Esophagus muscularis mucosa (tissue), 4 donors: Measurements from ENCODE around the gene CDHR3. TPM values are rescaled to one million over a fixed set of nuclear protein-coding genes. Genes with fewer than 3 reads are reported as not detected.

Source experiments
- DNase-seq: peaks from one replicate; pipeline ENCODE4 v3.0.0-alpha.2; 2017; ENCODE audit errors: extremely low spot score
- H3K27ac ChIP-seq, 4 donors: fragments of 200-600 bp; sonication (generic); replicated peaks in 1 of 4; 1 replicate in 3 of 4; 2 replicates in 1 of 4; pipeline ENCODE4 v1.5.1; 2016 to 2019; ENCODE audit warnings: mild to moderate bottlenecking in 1 of 4
- H3K27me3 ChIP-seq, 4 donors: fragments of 200-600 bp; sonication (generic); one replicate each; pipeline versions ENCODE4 v1.5.1 to v1.6.0; 2016 to 2019
- H3K36me3 ChIP-seq, 4 donors: fragments of 200-600 bp; sonication (generic); one replicate each; pipeline ENCODE4 v1.5.1; 2016 to 2019
- H3K4me1 ChIP-seq, 4 donors: fragments of 200-600 bp; sonication (generic); one replicate each; pipeline ENCODE4 v1.5.1; 2016 to 2019
- H3K4me3 ChIP-seq, 4 donors: fragments of 200-600 bp; sonication (generic); 1 replicate in 2 of 4; 2 replicates in 2 of 4; pipeline ENCODE4 v1.5.1; 2016 to 2019; ENCODE audit warnings: mild to moderate bottlenecking in 4 of 4, moderate library complexity in 1 of 4
- H3K9me3 ChIP-seq, 4 donors: fragments of 200-600 bp; sonication (generic); 1 replicate in 3 of 4; 2 replicates in 1 of 4; pipeline ENCODE4 v1.5.1; 2016 to 2019
- EP300 ChIP-seq: sonication (generic); formaldehyde crosslinking; IDR thresholded peaks from one replicate; pipeline ENCODE4 v1.6.1; 2017; ENCODE audit warnings: antibody characterized with exemption
- POLR2A ChIP-seq: fragments of 450-650 bp; IDR thresholded peaks from one replicate; pipeline ENCODE4 v1.6.1; 2017; ENCODE audit warnings: antibody characterized with exemption, moderate library complexity, mild to moderate bottlenecking, low read depth
- POLR2AphosphoS5 ChIP-seq, 2 donors: sonication (generic); formaldehyde crosslinking; IDR thresholded peaks; one replicate each; pipeline ENCODE4 v1.6.1; 2017; ENCODE audit warnings: antibody characterized with exemption in 2 of 2
- WGBS: methylation state at CpG from one replicate; pipeline ENCODE4 v1.1.5; 2018; 5-methylcytosine and 5-hydroxymethylcytosine counted together
- intact Hi-C: fragments of 100-400 bp; cut with DNase I; formaldehyde crosslinking; loops from one replicate; pipeline ENCODE4 v1.15.1; 2023
- total RNA-seq, 4 donors: library from RNA; depleted of rRNA; stranded (reverse); fragments of >200 nt; gene quantifications; one replicate each; pipeline versions ENCODE4 v1.1.0 to v1.2.1, GENCODE V29; 2016
- TF ChIP-seq, protein P1 (sequence below), 3 experiments: fragments of 200-600 bp in 2 of 3; fragments of 450-650 bp in 1 of 3; sonication (generic) in 2 of 3; IDR thresholded peaks; one replicate each; pipeline ENCODE4 v1.5.1; 2017 to 2019; ENCODE audit warnings: antibody characterized with exemption in 3 of 3, mild to moderate bottlenecking in 2 of 3, moderate library complexity in 1 of 3

CDHR3 gene
- total RNA-seq, 4 donors from 2014 or later = 7.8 to 41.1 (median 21.2) TPM

DNA sequence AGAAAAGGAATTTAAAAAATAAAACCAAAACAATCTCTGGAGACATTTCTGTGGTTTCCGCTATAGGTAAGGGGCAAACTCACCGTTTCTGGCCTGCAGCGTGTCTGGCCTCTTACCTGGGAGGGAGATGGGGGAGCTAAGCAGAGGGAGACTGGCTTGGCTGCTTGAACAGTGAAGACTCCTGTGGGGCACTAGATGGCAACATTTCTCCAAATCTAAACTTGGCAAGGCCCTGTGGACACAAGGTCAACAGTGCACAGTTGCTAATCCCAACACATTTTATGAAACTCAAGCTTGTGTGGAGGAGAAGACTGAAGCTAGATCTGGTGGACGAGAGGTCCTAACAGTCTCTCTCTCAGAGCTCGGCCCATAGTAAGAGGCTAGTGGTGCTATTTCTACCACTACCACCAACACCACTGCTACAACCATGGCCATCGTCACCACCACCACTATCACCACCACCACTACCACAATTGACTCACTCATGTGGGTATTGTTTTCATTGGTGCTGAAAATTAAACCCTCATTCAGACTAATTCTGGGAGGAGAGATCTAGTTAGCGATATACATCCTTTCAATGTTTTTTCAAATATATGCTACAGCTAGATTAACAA is 28.4 kb upstream of the CDHR3 start:
- H3K4me1 ChIP-seq = peaks cover 14 to 37% (median 32%) of the 10 kb centered on the region in 4 donors
- DNase-seq = no peak
- no peaks in the 10 kb centered on the region for H3K27me3 ChIP-seq
- intact Hi-C loops = loop anchor here (2.0 kb wide), 2 partner anchors 74 to 108 kb away; no protein-coding TSS in a partner anchor
- whole genome bisulfite sequencing = 94% methylated on average over 7 of the region's 7 CpGs
- no peaks in the 10 kb centered on the region for H3K36me3 ChIP-seq
- TF ChIP-seq POLR2A = no peak
- TF ChIP-seq POLR2AphosphoS5 (IDR thresholded peaks at IDR 0.05) = peak in 1 of 2 donors; percentile 9
- TF ChIP-seq, protein P1, sequence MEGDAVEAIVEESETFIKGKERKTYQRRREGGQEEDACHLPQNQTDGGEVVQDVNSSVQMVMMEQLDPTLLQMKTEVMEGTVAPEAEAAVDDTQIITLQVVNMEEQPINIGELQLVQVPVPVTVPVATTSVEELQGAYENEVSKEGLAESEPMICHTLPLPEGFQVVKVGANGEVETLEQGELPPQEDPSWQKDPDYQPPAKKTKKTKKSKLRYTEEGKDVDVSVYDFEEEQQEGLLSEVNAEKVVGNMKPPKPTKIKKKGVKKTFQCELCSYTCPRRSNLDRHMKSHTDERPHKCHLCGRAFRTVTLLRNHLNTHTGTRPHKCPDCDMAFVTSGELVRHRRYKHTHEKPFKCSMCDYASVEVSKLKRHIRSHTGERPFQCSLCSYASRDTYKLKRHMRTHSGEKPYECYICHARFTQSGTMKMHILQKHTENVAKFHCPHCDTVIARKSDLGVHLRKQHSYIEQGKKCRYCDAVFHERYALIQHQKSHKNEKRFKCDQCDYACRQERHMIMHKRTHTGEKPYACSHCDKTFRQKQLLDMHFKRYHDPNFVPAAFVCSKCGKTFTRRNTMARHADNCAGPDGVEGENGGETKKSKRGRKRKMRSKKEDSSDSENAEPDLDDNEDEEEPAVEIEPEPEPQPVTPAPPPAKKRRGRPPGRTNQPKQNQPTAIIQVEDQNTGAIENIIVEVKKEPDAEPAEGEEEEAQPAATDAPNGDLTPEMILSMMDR (IDR thresholded peaks at IDR 0.05) = peak; percentile 37 to 58 (median 48)
- TF ChIP-seq EP300 = no peak
- no peaks in the 10 kb centered on the region for H3K9me3 ChIP-seq
- no peak overlapping the region for H3K4me3 ChIP-seq
- peak overlapping the region; percentile 72 to 79 (median 76) for H3K27ac ChIP-seq

- Histone ChIP-seq H3K4me1 (peaks cover 14 to 37% (median 32%) of the 10 kb centered on the region in 4 donors), H3K27me3 (no peaks in the 10 kb centered on the region), H3K9me3 (no peaks in the 10 kb centered on the region), H3K27ac (peak overlapping the region in 1 of 4 donors; percentile 24), H3K36me3 (no peaks in the 10 kb centered on the region), H3K4me3 (no peak overlapping the region)
- TF ChIP-seq POLR2AphosphoS5 (IDR thresholded peaks at IDR 0.05) = no peak
- TF ChIP-seq POLR2A = no peak
- DNase-seq = no peak
- intact Hi-C loops = loop anchor here (2.0 kb wide), 2 partner anchors 74 to 108 kb away; no protein-coding TSS in a partner anchor
- 96% methylated on average over 5 of the region's 5 CpGs for WGBS
These were observed 27.8 kb upstream of the CDHR3 start for GRCh38 chr7:105935250-105935649.

- intact Hi-C loops = no loop called here
- no peak overlapping the region for H3K27ac ChIP-seq
- TF ChIP-seq POLR2AphosphoS5 (IDR thresholded peaks at IDR 0.05) = no peak
- TF ChIP-seq, protein P1 (IDR thresholded peaks at IDR 0.05) = no peak
- no peak for TF ChIP-seq POLR2A
- TF ChIP-seq EP300 = no peak
- H3K9me3 ChIP-seq = no peaks in the 10 kb centered on the region
- DNase-seq = no peak
- H3K36me3 ChIP-seq = no peaks in the 10 kb centered on the region
- 90% methylated on average over 2 of the region's 3 CpGs for WGBS
- H3K27me3 ChIP-seq = no peaks in the 10 kb centered on the region
- H3K4me1 ChIP-seq = peaks cover 11 to 32% (median 28%) of the 10 kb centered on the region in 4 donors
- no peak overlapping the region for H3K4me3 ChIP-seq
These were observed 25.7 kb upstream of the CDHR3 start for GRCh38 chr7:105937411-105937810.

- H3K27me3 ChIP-seq = no peaks in the 10 kb centered on the region
- 81% methylated on average over 4 of the region's 4 CpGs for WGBS
- H3K27ac ChIP-seq = no peak overlapping the region
- TF ChIP-seq POLR2AphosphoS5 (IDR thresholded peaks at IDR 0.05) (no peak), POLR2A (no peak), EP300 (no peak)
- TF ChIP-seq, protein P1 (IDR thresholded peaks at IDR 0.05) = no peak
- intact Hi-C loops = no loop called here
- H3K9me3 ChIP-seq = no peaks in the 10 kb centered on the region
- H3K4me1 ChIP-seq = peaks cover 0 to 5% (median 2%) of the 10 kb centered on the region in 4 donors
- no peak overlapping the region for H3K4me3 ChIP-seq
- no peak for DNase-seq
- no peaks in the 10 kb centered on the region for H3K36me3 ChIP-seq
These were observed 23.0 kb upstream of the CDHR3 start for GRCh38 chr7:105940109-105940508.

GRCh38 chr7:105941596-105941995 is 21.5 kb upstream of the CDHR3 start:
- Histone ChIP-seq H3K9me3 (no peaks in the 10 kb centered on the region), H3K36me3 (no peaks in the 10 kb centered on the region), H3K4me1 (no peaks in the 10 kb centered on the region), H3K27ac (no peak overlapping the region), H3K27me3 (no peaks in the 10 kb centered on the region), H3K4me3 (no peak overlapping the region)
- no peak for DNase-seq
- TF ChIP-seq, protein P1 (IDR thresholded peaks at IDR 0.05) = no peak
- TF ChIP-seq POLR2AphosphoS5 (IDR thresholded peaks at IDR 0.05) (no peak), EP300 (no peak), POLR2A (no peak)
- intact Hi-C loops = no loop called here
